HEK293 (cell line): Measurements from ENCODE around the gene NKD1.

Source experiments
- CTCF ChIA-PET: fragments of 350-600 bp; formaldehyde crosslinking; extraction: SDS; loops from one replicate; lab custom pipeline; 2021; ENCODE audit warnings: antibody characterized with exemption; lab: Yijun Ruan, JAX
- POLR2A ChIA-PET: fragments of 300-600 bp; formaldehyde crosslinking; extraction: SDS; loops from one replicate; lab custom pipeline; 2020; ENCODE audit warnings: antibody characterized with exemption, inconsistent platforms; lab: Yijun Ruan, JAX
- H3K27ac ChIP-seq: fragments of 200-500 bp; sonication (Bioruptor generic); 2 replicates; pipeline ENCODE4 v1.5.1; 2014; ENCODE audit warnings: low read depth, low read length, control low read depth, inconsistent platforms; ENCODE audit errors: extremely low read depth
- H3K36me3 ChIP-seq, 2 experiments: fragments of 200-500 bp in 1 of 2; sonication (Bioruptor generic) in 1 of 2; 1 replicate in 1 of 2; 2 replicates in 1 of 2; pipeline ENCODE4 v1.5.1; 2014 to 2017; ENCODE audit warnings: inconsistent platforms in 2 of 2, low read length in 2 of 2; ENCODE audit not compliant: control insufficient read depth in 2 of 2, insufficient read depth in 1 of 2
- H3K4me1 ChIP-seq: fragments of 200-500 bp; sonication (Bioruptor generic); 2 replicates; pipeline ENCODE4 v1.5.1; 2014; ENCODE audit warnings: mild to moderate bottlenecking, low read length, inconsistent platforms; ENCODE audit not compliant: control insufficient read depth, insufficient read depth
- H3K4me3 ChIP-seq: 2 replicates; pipeline ENCODE4 v1.5.1; 2011; ENCODE audit warnings: low read depth, mild to moderate bottlenecking, control low read depth, low read length, moderate library complexity
- H3K9me3 ChIP-seq: fragments of 200-500 bp; sonication (Bioruptor generic); 2 replicates; pipeline ENCODE4 v1.5.1; 2014; ENCODE audit warnings: low read depth, low read length, inconsistent platforms; ENCODE audit not compliant: control insufficient read depth, insufficient read depth
- GLI4 ChIP-seq: fragments of 450-650 bp; formaldehyde crosslinking; IDR thresholded peaks from 2 replicates; pipeline ENCODE4 v1.5.1; 2016; ENCODE audit warnings: missing biosample characterization, missing genetic modification characterization
- GLIS1 ChIP-seq: fragments of 450-650 bp; formaldehyde crosslinking; IDR thresholded peaks from 2 replicates; pipeline ENCODE4 v1.5.1; 2016; ENCODE audit warnings: missing biosample characterization, missing genetic modification characterization
- GLIS2 ChIP-seq: fragments of 450-650 bp; formaldehyde crosslinking; IDR thresholded peaks from 2 replicates; pipeline ENCODE4 v1.5.1; 2016; ENCODE audit warnings: missing biosample characterization, missing genetic modification characterization
- KLF8 ChIP-seq: fragments of 450-650 bp; formaldehyde crosslinking; IDR thresholded peaks from 2 replicates; pipeline ENCODE4 v1.5.1; 2016; ENCODE audit warnings: missing biosample characterization, missing genetic modification characterization
- SCRT2 ChIP-seq: fragments of 450-650 bp; formaldehyde crosslinking; IDR thresholded peaks from 2 replicates; pipeline ENCODE4 v1.5.1; 2016; ENCODE audit warnings: missing biosample characterization, missing genetic modification characterization
- SP3 ChIP-seq: fragments of 450-650 bp; formaldehyde crosslinking; IDR thresholded peaks from 2 replicates; pipeline ENCODE4 v1.5.1; 2016; ENCODE audit warnings: missing biosample characterization, missing genetic modification characterization
- ZNF146 ChIP-seq: fragments of 450-650 bp; formaldehyde crosslinking; IDR thresholded peaks from 2 replicates; pipeline ENCODE4 v1.5.1; 2016; ENCODE audit warnings: missing biosample characterization, missing genetic modification characterization
- ZNF324 ChIP-seq: fragments of 450-650 bp; formaldehyde crosslinking; IDR thresholded peaks from 2 replicates; pipeline ENCODE4 v1.5.1; 2016; ENCODE audit warnings: missing biosample characterization, missing genetic modification characterization
- ZNF37A ChIP-seq: fragments of 450-650 bp; IDR thresholded peaks from 2 replicates; pipeline ENCODE4 v1.5.1; 2018; ENCODE audit warnings: missing biosample characterization, missing genetic modification characterization
- ZNF423 ChIP-seq: fragments of 450-650 bp; formaldehyde crosslinking; IDR thresholded peaks from 2 replicates; pipeline ENCODE4 v1.5.1; 2016; ENCODE audit warnings: missing biosample characterization, missing genetic modification characterization
- ZNF48 ChIP-seq: fragments of 450-650 bp; formaldehyde crosslinking; IDR thresholded peaks from 2 replicates; pipeline ENCODE4 v1.5.1; 2016; ENCODE audit warnings: missing biosample characterization, missing genetic modification characterization
- ZNF514 ChIP-seq: fragments of 450-650 bp; formaldehyde crosslinking; IDR thresholded peaks from 2 replicates; pipeline ENCODE4 v1.5.1; 2016; ENCODE audit warnings: missing biosample characterization, missing genetic modification characterization
- ZNF529 ChIP-seq: fragments of 450-650 bp; formaldehyde crosslinking; IDR thresholded peaks from 2 replicates; pipeline ENCODE4 v1.5.1; 2017; ENCODE audit warnings: missing genetic modification characterization, missing biosample characterization; ENCODE audit not compliant: insufficient replicate concordance
- ZNF654 ChIP-seq: fragments of 450-650 bp; formaldehyde crosslinking; IDR thresholded peaks from 2 replicates; pipeline ENCODE4 v1.5.1; 2016; ENCODE audit warnings: low read depth, missing biosample characterization, missing genetic modification characterization
- ZNF658 ChIP-seq: fragments of 450-650 bp; formaldehyde crosslinking; IDR thresholded peaks from 2 replicates; pipeline ENCODE4; 2016; ENCODE audit warnings: missing biosample characterization, missing genetic modification characterization
- ZNF660 ChIP-seq: fragments of 450-650 bp; IDR thresholded peaks from 2 replicates; pipeline ENCODE4 v1.5.1; 2018; ENCODE audit warnings: missing biosample characterization, mild to moderate bottlenecking, missing genetic modification characterization
- ZNF677 ChIP-seq: fragments of 450-650 bp; IDR thresholded peaks from 2 replicates; pipeline ENCODE4 v1.5.0; 2018; ENCODE audit warnings: missing biosample characterization, mild to moderate bottlenecking, missing genetic modification characterization, moderate library complexity
- ZNF701 ChIP-seq: fragments of 450-650 bp; formaldehyde crosslinking; IDR thresholded peaks from 2 replicates; pipeline ENCODE4 v1.5.1; 2016; ENCODE audit warnings: missing biosample characterization, missing genetic modification characterization
- TF ChIP-seq, protein P1 (sequence below): fragments of 450-650 bp; formaldehyde crosslinking; IDR thresholded peaks from 2 replicates; pipeline ENCODE4 v1.5.1; 2016; ENCODE audit warnings: missing biosample characterization, missing genetic modification characterization
- TF ChIP-seq, protein P2 (sequence below): fragments of 450-650 bp; formaldehyde crosslinking; IDR thresholded peaks from 2 replicates; pipeline ENCODE4 v1.5.1; 2016; ENCODE audit warnings: missing biosample characterization, missing genetic modification characterization
- TF ChIP-seq, protein P3 (sequence below): fragments of 450-650 bp; formaldehyde crosslinking; IDR thresholded peaks from 2 replicates; pipeline ENCODE4 v1.5.1; 2016; ENCODE audit warnings: missing biosample characterization, missing genetic modification characterization
- TF ChIP-seq, protein P4 (sequence below): fragments of 450-650 bp; formaldehyde crosslinking; IDR thresholded peaks from 2 replicates; pipeline ENCODE4 v1.5.1; 2016; ENCODE audit warnings: missing biosample characterization, missing genetic modification characterization

The NKD1 gene

DNA sequence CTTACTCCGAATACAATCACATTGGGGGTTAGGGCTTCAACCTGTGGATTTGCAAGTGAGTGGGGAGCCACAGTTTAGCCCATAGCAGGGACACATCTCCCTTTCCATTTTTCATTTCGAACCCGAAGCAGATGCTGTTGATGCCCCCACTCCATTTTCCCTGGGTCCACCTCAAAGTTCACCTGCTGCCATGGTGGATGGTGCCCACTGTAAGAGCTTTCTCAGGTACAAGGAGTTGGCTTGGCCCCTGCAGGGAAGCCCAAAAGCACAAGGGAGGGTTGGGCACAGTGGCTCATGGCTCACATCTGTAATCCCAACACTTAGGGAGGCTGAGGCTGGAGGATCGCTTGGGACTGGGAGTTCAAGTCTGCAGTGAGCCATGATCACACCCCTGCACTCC lies 81.1 kb downstream of the NKD1 start:
- no peaks in the 10 kb centered on the region for H3K9me3 ChIP-seq
- TF ChIP-seq ZNF701 (tag by site-specific recombination) (no peak), KLF8 (no peak), ZNF514 (tag by site-specific recombination) (no peak), ZNF677 (no peak)
- TF ChIP-seq, protein P1, sequence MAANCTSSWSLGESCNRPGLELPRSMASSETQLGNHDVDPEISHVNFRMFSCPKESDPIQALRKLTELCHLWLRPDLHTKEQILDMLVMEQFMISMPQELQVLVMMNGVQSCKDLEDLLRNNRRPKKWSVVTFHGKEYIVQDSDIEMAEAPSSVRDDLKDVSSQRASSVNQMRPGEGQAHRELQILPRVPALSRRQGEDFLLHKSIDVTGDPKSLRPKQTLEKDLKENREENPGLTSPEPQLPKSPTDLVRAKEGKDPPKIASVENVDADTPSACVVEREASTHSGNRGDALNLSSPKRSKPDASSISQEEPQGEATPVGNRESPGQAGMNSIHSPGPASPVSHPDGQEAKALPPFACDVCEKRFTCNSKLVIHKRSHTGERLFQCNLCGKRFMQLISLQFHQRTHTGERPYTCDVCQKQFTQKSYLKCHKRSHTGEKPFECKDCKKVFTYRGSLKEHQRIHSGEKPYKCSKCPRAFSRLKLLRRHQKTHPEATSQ (tag by site-specific recombination) = no peak
- TF ChIP-seq, protein P2, sequence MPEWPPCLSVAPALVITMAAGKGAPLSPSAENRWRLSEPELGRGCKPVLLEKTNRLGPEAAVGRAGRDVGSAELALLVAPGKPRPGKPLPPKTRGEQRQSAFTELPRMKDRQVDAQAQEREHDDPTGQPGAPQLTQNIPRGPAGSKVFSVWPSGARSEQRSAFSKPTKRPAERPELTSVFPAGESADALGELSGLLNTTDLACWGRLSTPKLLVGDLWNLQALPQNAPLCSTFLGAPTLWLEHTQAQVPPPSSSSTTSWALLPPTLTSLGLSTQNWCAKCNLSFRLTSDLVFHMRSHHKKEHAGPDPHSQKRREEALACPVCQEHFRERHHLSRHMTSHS = no peak
- CTCF ChIA-PET = no interaction called here
- H3K4me1 ChIP-seq = no peaks in the 10 kb centered on the region
- H3K36me3 ChIP-seq = no peaks in the 10 kb centered on the region
- POLR2A ChIA-PET = no interaction called here
- H3K4me3 ChIP-seq = no peak overlapping the region
- no peak overlapping the region for H3K27ac ChIP-seq

DNA sequence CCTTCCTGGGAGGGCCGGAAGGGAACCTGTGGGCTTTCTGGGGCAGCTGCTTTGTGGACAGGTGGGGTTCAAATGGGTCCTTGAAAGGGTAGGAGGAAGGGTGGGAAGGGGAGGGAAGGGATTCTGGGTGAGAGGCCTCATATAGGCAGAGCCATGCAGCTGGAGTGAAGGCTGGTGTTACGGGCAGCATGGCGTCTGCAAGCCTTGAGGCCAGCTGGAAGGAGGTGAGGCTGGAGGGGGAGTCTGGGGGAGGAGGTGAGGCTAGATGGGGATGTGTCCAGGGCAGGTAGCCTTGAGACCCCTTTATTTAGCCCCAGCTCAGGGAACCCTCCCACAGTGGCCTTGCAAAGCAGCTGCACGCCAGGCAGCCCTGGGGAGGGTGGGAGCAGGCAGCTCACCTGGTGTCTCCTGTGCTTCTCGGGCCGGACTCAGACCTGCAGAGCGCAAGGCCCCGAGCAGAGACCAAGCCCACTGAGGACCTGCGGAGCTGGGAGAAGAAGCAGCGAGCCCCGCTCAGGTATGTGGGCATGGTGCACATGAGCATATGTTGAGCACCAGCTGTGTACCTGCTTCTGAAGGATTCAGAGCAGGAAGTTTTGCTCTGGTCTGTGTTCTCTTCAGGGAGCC lies 82.3 kb downstream of the NKD1 start:
- POLR2A ChIA-PET = no interaction called here

DNA sequence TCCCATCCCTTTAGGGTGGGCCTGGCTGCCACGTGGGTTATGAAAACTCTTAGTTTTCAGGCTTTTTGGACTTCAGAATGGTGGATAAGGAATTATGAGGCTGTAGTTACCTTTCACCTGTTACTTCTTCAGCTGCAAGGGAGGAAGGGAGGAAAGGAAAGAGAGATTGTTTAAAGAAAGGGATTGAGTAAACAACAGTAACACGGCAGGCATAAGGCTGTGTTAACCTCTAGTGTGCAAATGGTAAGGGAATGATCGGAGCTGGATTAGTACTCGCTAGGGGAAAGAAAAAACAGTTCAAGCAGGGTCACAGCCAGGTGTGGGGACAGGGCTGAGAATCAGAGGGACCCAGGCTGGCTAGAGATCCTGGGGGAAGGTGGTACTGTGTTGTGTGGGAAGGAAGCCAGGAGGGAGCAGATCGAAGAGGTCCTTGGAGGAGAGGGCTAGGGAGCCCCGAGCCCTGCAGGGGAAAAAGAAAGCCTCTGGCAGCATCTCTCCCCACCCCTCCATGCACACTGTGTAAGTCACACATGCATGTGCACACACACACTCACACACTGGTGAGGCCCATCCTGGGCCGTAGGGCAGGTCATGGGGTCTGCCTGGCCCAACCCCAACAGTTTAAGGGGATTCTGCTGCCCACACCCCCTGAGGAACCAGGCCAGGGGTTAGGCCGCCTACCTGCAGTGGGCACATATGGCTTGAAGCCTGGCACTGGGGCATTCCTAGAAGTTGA lies 83.2 kb downstream of the NKD1 start:
- Histone ChIP-seq H3K4me1 (no peaks in the 10 kb centered on the region), H3K4me3 (no peak overlapping the region), H3K27ac (no peak overlapping the region), H3K9me3 (no peaks in the 10 kb centered on the region), H3K36me3 (no peaks in the 10 kb centered on the region)
- ChIA-PET POLR2A (no interaction called here), CTCF (no interaction called here)
- TF ChIP-seq SCRT2 (tag by site-specific recombination) = peak; percentile 42; the same call in 1 of the 2 replicates
- TF ChIP-seq ZNF654 (tag by site-specific recombination) = no peak

More for the DNA sequence above, 82.3 kb downstream of the NKD1 start:
- Histone ChIP-seq H3K27ac (no peak overlapping the region), H3K9me3 (no peaks in the 10 kb centered on the region), H3K4me3 (no peak overlapping the region), H3K36me3 (no peaks in the 10 kb centered on the region), H3K4me1 (no peaks in the 10 kb centered on the region)
- no peak for TF ChIP-seq ZNF658 (tag by site-specific recombination)
- no peak for TF ChIP-seq ZNF324 (tag by site-specific recombination)
- no peak for TF ChIP-seq ZNF529
- no peak for TF ChIP-seq ZNF37A
- CTCF ChIA-PET = no interaction called here

DNA sequence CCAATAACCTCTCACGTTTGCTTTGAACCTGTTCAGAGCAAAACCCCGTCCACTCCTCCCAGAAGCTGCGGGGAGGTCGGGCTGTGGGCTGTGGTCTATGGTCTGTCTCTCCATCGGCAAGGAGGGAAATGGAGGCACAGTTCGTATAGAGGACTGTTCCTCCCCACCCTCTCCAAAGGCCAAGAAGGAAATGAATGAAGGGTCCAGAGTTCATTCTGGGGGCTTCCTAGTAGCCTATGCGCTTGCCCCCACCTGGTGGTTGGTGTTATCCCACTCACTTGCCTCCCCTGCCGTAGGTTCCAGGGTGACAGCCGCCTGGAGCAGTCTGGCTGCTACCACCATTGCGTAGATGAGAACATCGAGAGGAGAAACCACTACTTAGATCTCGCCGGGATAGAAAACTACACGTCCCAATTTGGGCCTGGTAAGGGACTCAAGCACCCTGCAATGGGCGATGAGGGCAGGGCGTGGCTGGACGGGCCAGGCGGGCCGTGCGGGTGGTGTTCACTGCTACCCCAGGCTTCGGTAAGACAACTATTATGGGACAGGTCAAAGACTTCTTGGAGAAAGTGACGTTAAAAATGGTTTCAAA lies 83.9 kb downstream of the NKD1 start:
- CTCF ChIA-PET = no interaction called here
- TF ChIP-seq ZNF701 (tag by site-specific recombination) (no peak), GLIS1 (tag by site-specific recombination) (no peak), GLIS2 (tag by site-specific recombination) (no peak), ZNF423 (tag by site-specific recombination) (no peak), ZNF660 (tag by site-specific recombination) (no peak), SP3 (tag by site-specific recombination) (no peak), ZNF146 (tag by site-specific recombination) (no peak), GLI4 (tag by site-specific recombination) (no peak), ZNF48 (tag by site-specific recombination) (no peak)
- TF ChIP-seq, protein P3, sequence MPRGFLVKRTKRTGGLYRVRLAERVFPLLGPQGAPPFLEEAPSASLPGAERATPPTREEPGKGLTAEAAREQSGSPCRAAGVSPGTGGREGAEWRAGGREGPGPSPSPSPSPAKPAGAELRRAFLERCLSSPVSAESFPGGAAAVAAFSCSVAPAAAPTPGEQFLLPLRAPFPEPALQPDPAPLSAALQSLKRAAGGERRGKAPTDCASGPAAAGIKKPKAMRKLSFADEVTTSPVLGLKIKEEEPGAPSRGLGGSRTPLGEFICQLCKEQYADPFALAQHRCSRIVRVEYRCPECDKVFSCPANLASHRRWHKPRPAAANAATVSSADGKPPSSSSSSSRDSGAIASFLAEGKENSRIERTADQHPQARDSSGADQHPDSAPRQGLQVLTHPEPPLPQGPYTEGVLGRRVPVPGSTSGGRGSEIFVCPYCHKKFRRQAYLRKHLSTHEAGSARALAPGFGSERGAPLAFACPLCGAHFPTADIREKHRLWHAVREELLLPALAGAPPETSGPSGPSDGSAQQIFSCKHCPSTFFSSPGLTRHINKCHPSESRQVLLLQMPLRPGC = no peak
- TF ChIP-seq, protein P4, sequence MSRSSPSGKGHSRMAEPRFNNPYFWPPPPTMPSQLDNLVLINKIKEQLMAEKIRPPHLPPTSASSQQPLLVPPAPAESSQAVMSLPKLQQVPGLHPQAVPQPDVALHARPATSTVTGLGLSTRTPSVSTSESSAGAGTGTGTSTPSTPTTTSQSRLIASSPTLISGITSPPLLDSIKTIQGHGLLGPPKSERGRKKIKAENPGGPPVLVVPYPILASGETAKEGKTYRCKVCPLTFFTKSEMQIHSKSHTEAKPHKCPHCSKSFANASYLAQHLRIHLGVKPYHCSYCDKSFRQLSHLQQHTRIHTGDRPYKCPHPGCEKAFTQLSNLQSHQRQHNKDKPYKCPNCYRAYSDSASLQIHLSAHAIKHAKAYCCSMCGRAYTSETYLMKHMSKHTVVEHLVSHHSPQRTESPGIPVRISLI (tag by site-specific recombination) = no peak

More for the DNA sequence above, 83.9 kb downstream of the NKD1 start:
- Histone ChIP-seq H3K27ac (no peak overlapping the region), H3K36me3 (no peaks in the 10 kb centered on the region), H3K4me3 (no peak overlapping the region), H3K4me1 (no peaks in the 10 kb centered on the region), H3K9me3 (no peaks in the 10 kb centered on the region)
- POLR2A ChIA-PET = no interaction called here
